ENCODE results near the gene DNM2.
A peak's percentile ranks its signal among the peaks of the same experiment; 100 is the strongest.

Gene DNM2
- long read RNA-seq, full-length matches to known transcripts, result 5 of 31 reads
- long read RNA-seq, partial matches to known transcripts, result 18 of 31 reads
- long read RNA-seq, other reads (novel, unspliced or antisense), result 8 of 31 reads

DNA sequence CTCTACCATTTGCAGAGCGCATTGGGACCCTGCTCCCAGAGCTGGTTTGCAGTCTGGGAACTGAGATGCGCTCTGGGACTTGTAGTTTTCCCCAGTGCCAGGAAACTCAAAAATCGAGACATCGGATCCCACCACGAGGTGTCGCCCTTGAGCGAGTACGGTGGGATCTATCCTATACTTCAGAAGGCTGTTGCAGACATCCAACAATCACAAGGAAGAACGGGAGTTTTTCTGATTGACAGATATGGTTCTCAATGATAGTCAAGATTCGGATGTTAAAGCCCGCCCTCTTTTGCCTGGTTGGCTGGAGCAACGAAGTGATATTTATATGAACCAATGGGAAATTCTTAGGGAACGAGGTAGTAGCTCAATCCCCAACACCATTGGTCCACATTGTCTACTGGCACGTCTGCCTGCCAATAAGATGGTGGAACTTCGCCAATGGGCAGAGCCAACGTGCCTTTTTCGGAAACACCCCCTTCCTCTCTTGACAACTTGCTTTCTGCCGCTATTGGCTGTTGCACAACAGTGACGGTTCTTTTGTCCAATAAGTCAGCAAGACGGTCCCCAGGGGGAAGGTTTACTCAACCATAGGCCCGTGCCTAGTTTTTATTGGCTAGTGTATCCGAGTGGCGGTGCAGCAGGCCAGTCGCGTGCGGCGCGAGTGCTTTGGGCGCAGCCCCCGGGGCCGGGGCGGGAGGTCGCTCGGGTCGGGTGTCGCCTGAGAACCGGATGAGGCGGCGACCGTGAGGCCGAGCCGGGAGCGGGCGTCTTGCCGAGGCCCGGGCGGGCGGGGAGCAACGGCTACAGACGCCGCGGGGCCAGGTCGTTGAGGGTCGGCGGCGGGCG lies at the start of gene DNM2:
Gene DNM2 (plus strand): TSS at position 724 of the 849 bp plus-strand sequence. CDS start 164 bp downstream, outside the sequence.
- TF ChIP-seq, protein P1, sequence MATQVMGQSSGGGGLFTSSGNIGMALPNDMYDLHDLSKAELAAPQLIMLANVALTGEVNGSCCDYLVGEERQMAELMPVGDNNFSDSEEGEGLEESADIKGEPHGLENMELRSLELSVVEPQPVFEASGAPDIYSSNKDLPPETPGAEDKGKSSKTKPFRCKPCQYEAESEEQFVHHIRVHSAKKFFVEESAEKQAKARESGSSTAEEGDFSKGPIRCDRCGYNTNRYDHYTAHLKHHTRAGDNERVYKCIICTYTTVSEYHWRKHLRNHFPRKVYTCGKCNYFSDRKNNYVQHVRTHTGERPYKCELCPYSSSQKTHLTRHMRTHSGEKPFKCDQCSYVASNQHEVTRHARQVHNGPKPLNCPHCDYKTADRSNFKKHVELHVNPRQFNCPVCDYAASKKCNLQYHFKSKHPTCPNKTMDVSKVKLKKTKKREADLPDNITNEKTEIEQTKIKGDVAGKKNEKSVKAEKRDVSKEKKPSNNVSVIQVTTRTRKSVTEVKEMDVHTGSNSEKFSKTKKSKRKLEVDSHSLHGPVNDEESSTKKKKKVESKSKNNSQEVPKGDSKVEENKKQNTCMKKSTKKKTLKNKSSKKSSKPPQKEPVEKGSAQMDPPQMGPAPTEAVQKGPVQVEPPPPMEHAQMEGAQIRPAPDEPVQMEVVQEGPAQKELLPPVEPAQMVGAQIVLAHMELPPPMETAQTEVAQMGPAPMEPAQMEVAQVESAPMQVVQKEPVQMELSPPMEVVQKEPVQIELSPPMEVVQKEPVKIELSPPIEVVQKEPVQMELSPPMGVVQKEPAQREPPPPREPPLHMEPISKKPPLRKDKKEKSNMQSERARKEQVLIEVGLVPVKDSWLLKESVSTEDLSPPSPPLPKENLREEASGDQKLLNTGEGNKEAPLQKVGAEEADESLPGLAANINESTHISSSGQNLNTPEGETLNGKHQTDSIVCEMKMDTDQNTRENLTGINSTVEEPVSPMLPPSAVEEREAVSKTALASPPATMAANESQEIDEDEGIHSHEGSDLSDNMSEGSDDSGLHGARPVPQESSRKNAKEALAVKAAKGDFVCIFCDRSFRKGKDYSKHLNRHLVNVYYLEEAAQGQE (IDR thresholded peaks at IDR 0.05; ENCODE audit: insufficient replicate concordance, low read depth), result no peak
- TF ChIP-seq GABPA (IDR thresholded peaks at IDR 0.05; ENCODE audit: low read depth), result peak; percentile 86
- peak; percentile 68 for TF ChIP-seq POLR2AphosphoS5 (IDR thresholded peaks at IDR 0.05; ENCODE audit: low read depth)
- peak; percentile 85 for TF ChIP-seq CTCF (IDR thresholded peaks at IDR 0.05; ENCODE audit: insufficient read depth, low read length)
- peak; percentile 22; the same call in 1 of the 2 replicates for TF ChIP-seq SPI1 (IDR thresholded peaks at IDR 0.05; ENCODE audit: borderline replicate concordance, low read depth)
- Histone ChIP-seq H3K4me3 (replicated peaks; ENCODE audit: insufficient read depth, low read length) (peak within 1 kb of the TSS; percentile 93), H3K27ac (replicated peaks) (peak within 1 kb of the TSS; percentile 70), H3K27me3 (ENCODE audit: insufficient read depth, poor library complexity, severe bottlenecking) (no peaks in the 10 kb centered on the region)
- peak; percentile 100 for DNase-seq (ENCODE audit: low read depth in 1 of 2, low spot score in 1 of 2)

DNA sequence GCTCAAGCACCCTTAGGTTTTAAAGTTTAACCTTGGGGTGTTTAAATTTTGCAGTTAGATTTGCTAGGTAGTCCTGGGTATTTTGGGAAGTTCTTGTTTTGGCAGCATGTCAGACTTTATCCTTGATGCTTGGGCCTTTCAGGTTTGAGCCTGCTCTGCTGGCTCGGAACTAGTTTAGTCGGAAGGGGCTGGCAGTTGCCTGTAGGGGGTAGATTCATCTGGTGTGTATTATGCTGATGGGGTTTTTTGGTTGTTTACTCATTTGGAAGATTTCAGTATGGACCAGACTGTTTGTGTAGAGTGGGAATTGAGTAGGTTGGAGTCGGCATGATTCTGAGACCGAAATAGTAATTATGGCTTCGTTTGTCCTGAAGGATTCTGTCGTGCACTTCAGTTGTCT lies 48.6 kb upstream of the DNM2 start:
- DNase-seq (ENCODE audit: low read depth in 1 of 2, low spot score in 1 of 2), result no peak
- H3K4me3 ChIP-seq (replicated peaks; ENCODE audit: insufficient read depth, low read length), result no peak overlapping the region
- H3K27me3 ChIP-seq (ENCODE audit: insufficient read depth, poor library complexity, severe bottlenecking), result no peaks in the 10 kb centered on the region
- no peak overlapping the region for H3K27ac ChIP-seq (replicated peaks)
- no peak for TF ChIP-seq POLR2AphosphoS5 (IDR thresholded peaks at IDR 0.05; ENCODE audit: low read depth)
- TF ChIP-seq, protein P1 (IDR thresholded peaks at IDR 0.05; ENCODE audit: insufficient replicate concordance, low read depth), result no peak
- TF ChIP-seq GABPA (IDR thresholded peaks at IDR 0.05; ENCODE audit: low read depth), result no peak
- TF ChIP-seq SPI1 (IDR thresholded peaks at IDR 0.05; ENCODE audit: borderline replicate concordance, low read depth), result no peak
- no peak for TF ChIP-seq CTCF (IDR thresholded peaks at IDR 0.05; ENCODE audit: insufficient read depth, low read length)

DNA sequence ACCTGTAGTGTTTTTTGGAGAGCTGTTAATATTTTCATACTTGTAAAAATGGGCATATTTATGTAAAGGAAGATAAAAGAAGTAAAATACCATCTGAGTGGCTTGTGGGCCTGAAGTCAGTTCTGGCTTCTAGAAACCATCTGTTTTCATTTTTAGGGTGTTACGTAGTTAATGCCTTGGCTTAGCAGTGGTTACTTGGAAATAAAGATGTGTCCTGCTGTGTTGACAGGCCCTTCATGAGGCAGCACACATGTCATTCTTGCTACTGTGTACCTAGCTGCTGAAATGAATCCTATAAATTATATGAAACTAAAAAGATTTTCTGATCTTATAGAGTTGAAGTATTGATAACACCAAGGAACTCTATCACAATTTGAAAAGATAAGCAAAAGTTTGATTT lies 47.7 kb upstream of the DNM2 start:
- no peaks in the 10 kb centered on the region for H3K27me3 ChIP-seq (ENCODE audit: insufficient read depth, poor library complexity, severe bottlenecking)
- no peak overlapping the region for H3K27ac ChIP-seq (replicated peaks)
- no peak for TF ChIP-seq GABPA (IDR thresholded peaks at IDR 0.05; ENCODE audit: low read depth)
- TF ChIP-seq POLR2AphosphoS5 (IDR thresholded peaks at IDR 0.05; ENCODE audit: low read depth), result no peak
- no peak for TF ChIP-seq CTCF (IDR thresholded peaks at IDR 0.05; ENCODE audit: insufficient read depth, low read length)
- TF ChIP-seq, protein P1 (IDR thresholded peaks at IDR 0.05; ENCODE audit: insufficient replicate concordance, low read depth), result no peak
- TF ChIP-seq SPI1 (IDR thresholded peaks at IDR 0.05; ENCODE audit: borderline replicate concordance, low read depth), result no peak
- H3K4me3 ChIP-seq (replicated peaks; ENCODE audit: insufficient read depth, low read length), result no peak overlapping the region
- DNase-seq (ENCODE audit: low read depth in 1 of 2, low spot score in 1 of 2), result no peak
